ENCODE results near the gene STK17B. TPM values are rescaled to one million over a fixed set of nuclear protein-coding genes. Genes with fewer than 3 reads are reported as not detected.

The STK17B gene
- total and polyA plus RNA-seq, 2 of the 8 experiments (the other 6 are each of a cell fraction or from before 2014, with no cell fraction given) = 1.8 to 10.5 TPM

GRCh38 chr2:196176142-196176738, 4.9 kb upstream of the STK17B start (continued):
- TF ChIP-seq CTCF (IDR thresholded peaks at IDR 0.05; ENCODE audit: control extremely low read depth in 1 of 3, insufficient read depth in 1 of 3, low read depth in 1 of 3, low read length in 3 of 3) = no peak
- no peak for TF ChIP-seq BRCA1 (IDR thresholded peaks at IDR 0.05; ENCODE audit: low read depth, low read length)
- TF ChIP-seq USF2 (IDR thresholded peaks at IDR 0.05; ENCODE audit: low read length) = no peak
- TF ChIP-seq POLR2A (IDR thresholded peaks at IDR 0.05; ENCODE audit: control extremely low read depth in 1 of 2, low read depth in 2 of 2, low read length in 2 of 2) = no peak
- no peak for TF ChIP-seq SIX5 (IDR thresholded peaks at IDR 0.05; ENCODE audit: low read depth, low read length)
- no peak for TF ChIP-seq SRF (IDR thresholded peaks at IDR 0.05; ENCODE audit: low read depth, low read length)

Measured in H1 (cell line).